Suprapubic skin (tissue), 4 donors: Measurements from ENCODE around the gene PTPRN2. TPM values are rescaled to one million over a fixed set of nuclear protein-coding genes. Genes with fewer than 3 reads are reported as not detected.

ENCODE experiments used
- DNase-seq, 2 donors: peaks; one replicate each; pipeline ENCODE4 v3.0.0-alpha.2; 2019; ENCODE audit warnings: low spot score in 2 of 2
- H3K27ac ChIP-seq: fragments of 200-600 bp; sonication (generic); one replicate; pipeline ENCODE4 v1.5.1; 2019
- H3K27me3 ChIP-seq: fragments of 200-600 bp; sonication (generic); one replicate; pipeline ENCODE4 v1.5.1; 2019
- H3K36me3 ChIP-seq: fragments of 200-600 bp; sonication (generic); one replicate; pipeline ENCODE4 v1.5.1; 2019
- H3K4me1 ChIP-seq: fragments of 200-600 bp; sonication (generic); one replicate; pipeline ENCODE4 v1.5.1; 2019
- H3K4me3 ChIP-seq: fragments of 200-600 bp; sonication (generic); one replicate; pipeline ENCODE4 v1.5.1; 2019; ENCODE audit warnings: mild to moderate bottlenecking
- H3K9me3 ChIP-seq: fragments of 200-600 bp; sonication (generic); one replicate; pipeline ENCODE4 v1.5.1; 2019
- EP300 ChIP-seq: sonication (generic); formaldehyde crosslinking; IDR thresholded peaks from one replicate; pipeline ENCODE4 v1.6.1; 2017; ENCODE audit warnings: antibody characterized with exemption
- POLR2A ChIP-seq, 2 donors: fragments of 450-650 bp; IDR thresholded peaks; one replicate each; pipeline ENCODE4 v1.6.1; 2017; ENCODE audit warnings: antibody characterized with exemption in 2 of 2, mild to moderate bottlenecking in 2 of 2, moderate library complexity in 2 of 2
- POLR2AphosphoS5 ChIP-seq, 3 donors: sonication (generic); formaldehyde crosslinking; IDR thresholded peaks; one replicate each; pipeline ENCODE4 v1.6.1; 2017; ENCODE audit warnings: antibody characterized with exemption in 3 of 3
- WGBS: methylation state at CpG from one replicate; pipeline ENCODE4 v1.1.5; 2018; 5-methylcytosine and 5-hydroxymethylcytosine counted together
- total RNA-seq, 4 donors: library from RNA; depleted of rRNA; stranded (reverse); fragments of >200 nt; gene quantifications; one replicate each; pipeline ENCODE4 v1.1.0, GENCODE V29; 2016
- TF ChIP-seq, protein P1 (sequence below), 2 donors: fragments of 200-600 bp in 1 of 2; fragments of 450-650 bp in 1 of 2; sonication (generic) in 1 of 2; IDR thresholded peaks; one replicate each; pipeline ENCODE4 v1.5.1; 2016 to 2019; ENCODE audit warnings: antibody characterized with exemption in 2 of 2, mild to moderate bottlenecking in 1 of 2, moderate library complexity in 1 of 2

PTPRN2 gene
- total RNA-seq, 4 donors from 2014 or later = 0.23 to 1.8 (median 1.3) TPM

DNA sequence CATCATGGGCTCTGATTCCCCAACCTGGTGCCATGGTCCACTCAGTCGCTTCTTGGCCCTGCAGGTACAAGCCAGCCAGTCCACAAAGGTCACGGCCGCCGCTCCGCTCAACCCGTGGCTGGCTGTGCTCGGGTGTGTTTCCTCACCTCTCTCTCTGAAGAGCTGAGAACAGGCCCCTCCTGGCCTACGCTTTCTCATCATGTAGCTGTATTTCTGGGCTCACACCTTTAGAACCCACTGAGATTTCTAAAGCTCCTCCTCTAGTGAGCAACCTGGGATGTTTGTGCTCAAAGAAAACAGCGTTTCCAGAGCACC, 30.2 kb downstream of the PTPRN2 start:
- WGBS = 90% methylated on average over 9 of the region's 9 CpGs
- no peak overlapping the region for H3K27ac ChIP-seq
- TF ChIP-seq POLR2A (IDR thresholded peaks at IDR 0.05) (no peak), EP300 (no peak), POLR2AphosphoS5 (IDR thresholded peaks at IDR 0.05) (no peak)
- TF ChIP-seq, protein P1, sequence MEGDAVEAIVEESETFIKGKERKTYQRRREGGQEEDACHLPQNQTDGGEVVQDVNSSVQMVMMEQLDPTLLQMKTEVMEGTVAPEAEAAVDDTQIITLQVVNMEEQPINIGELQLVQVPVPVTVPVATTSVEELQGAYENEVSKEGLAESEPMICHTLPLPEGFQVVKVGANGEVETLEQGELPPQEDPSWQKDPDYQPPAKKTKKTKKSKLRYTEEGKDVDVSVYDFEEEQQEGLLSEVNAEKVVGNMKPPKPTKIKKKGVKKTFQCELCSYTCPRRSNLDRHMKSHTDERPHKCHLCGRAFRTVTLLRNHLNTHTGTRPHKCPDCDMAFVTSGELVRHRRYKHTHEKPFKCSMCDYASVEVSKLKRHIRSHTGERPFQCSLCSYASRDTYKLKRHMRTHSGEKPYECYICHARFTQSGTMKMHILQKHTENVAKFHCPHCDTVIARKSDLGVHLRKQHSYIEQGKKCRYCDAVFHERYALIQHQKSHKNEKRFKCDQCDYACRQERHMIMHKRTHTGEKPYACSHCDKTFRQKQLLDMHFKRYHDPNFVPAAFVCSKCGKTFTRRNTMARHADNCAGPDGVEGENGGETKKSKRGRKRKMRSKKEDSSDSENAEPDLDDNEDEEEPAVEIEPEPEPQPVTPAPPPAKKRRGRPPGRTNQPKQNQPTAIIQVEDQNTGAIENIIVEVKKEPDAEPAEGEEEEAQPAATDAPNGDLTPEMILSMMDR (IDR thresholded peaks at IDR 0.05) = no peak
- peaks cover 10% of the 10 kb centered on the region for H3K27me3 ChIP-seq
- H3K4me3 ChIP-seq = no peak overlapping the region
- no peaks in the 10 kb centered on the region for H3K36me3 ChIP-seq
- H3K9me3 ChIP-seq = no peaks in the 10 kb centered on the region
- H3K4me1 ChIP-seq = no peaks in the 10 kb centered on the region
- no peak for DNase-seq

DNA sequence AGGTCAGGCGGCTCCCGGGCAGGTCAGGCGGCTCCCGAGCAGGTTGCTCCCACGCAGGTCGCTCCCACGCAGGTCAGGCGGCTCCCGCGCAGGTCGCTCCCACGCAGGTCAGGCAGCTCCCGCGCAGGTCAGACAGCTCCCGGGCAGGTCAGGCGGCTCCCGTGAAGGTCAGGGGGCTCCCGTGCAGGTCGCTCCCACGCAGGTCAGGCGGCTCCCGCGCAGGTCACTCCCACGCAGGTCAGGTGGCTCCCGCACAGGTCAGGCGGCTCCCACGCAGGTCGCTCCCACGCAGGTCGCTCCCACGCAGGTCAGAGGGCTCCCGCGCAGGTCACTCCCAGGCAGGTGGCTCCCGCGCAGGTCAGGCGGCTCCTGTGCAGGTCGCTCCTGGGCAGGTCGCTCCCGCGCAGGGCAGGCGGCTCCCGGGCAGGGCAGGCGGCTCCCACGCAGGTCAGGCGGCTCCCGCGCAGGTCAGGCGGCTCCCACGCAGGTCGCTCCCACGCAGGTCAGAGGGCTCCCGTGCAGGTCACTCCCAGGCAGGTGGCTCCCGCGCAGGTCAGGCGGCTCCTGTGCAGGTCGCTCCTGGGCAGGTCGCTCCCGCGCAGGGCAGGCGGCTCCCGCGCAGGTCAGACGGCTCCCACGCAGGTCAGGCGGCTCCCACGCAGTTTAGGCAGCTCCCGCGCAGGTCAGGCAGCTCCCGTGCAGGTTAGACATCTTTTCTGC, 30.7 kb downstream of the PTPRN2 start:
- peak in 1 of 2 donors; percentile 42 for DNase-seq
- H3K4me3 ChIP-seq = no peak overlapping the region
- no peaks in the 10 kb centered on the region for H3K4me1 ChIP-seq
- WGBS = 95% methylated on average over 47 of the region's 69 CpGs
- TF ChIP-seq POLR2AphosphoS5 (IDR thresholded peaks at IDR 0.05) = no peak
- TF ChIP-seq, protein P1 (IDR thresholded peaks at IDR 0.05) = no peak
- TF ChIP-seq EP300 = no peak
- TF ChIP-seq POLR2A (IDR thresholded peaks at IDR 0.05) = no peak
- H3K36me3 ChIP-seq = no peaks in the 10 kb centered on the region
- H3K27ac ChIP-seq = no peak overlapping the region
- H3K9me3 ChIP-seq = no peaks in the 10 kb centered on the region
- H3K27me3 ChIP-seq = peaks cover 6% of the 10 kb centered on the region

DNA sequence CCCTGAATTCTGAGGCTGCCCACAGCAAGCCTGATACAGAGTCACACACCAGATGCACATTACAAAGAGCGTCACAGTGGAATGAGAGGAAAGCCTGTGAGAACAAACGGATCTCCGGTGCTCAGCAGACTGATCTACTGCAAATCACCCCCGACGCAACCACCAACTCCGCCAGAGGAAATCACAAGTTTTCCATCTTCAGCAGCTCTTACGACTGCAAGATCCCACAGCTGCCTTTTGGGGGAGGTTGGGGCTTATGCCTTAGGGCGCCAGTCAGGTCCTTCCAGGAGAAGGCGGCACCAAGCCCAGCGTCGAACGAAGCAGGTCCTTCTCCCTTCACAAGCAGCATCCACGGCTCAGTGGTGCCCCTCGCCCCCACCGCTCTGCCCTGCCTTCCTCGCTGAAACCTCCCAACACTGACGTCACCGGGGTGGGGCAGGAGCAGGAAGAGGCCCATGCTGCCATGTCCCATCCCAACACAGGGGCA, 32.5 kb downstream of the PTPRN2 start:
- DNase-seq = no peak
- 89% methylated on average over 16 of the region's 18 CpGs for WGBS
- TF ChIP-seq, protein P1 (IDR thresholded peaks at IDR 0.05) = no peak
- no peak for TF ChIP-seq POLR2AphosphoS5 (IDR thresholded peaks at IDR 0.05)
- TF ChIP-seq EP300 = no peak
- TF ChIP-seq POLR2A (IDR thresholded peaks at IDR 0.05) = no peak
- Histone ChIP-seq H3K4me1 (no peaks in the 10 kb centered on the region), H3K27me3 (peaks cover 6% of the 10 kb centered on the region), H3K27ac (no peak overlapping the region), H3K4me3 (no peak overlapping the region), H3K36me3 (no peaks in the 10 kb centered on the region), H3K9me3 (no peaks in the 10 kb centered on the region)

GRCh38 chr7:158550886-158551452, 36.7 kb downstream of the PTPRN2 start:
- peaks cover 24% of the 10 kb centered on the region for H3K27me3 ChIP-seq
- H3K4me1 ChIP-seq = peaks cover 7% of the 10 kb centered on the region
- WGBS = 85% methylated on average over 7 of the region's 12 CpGs
- H3K27ac ChIP-seq = no peak overlapping the region
- no peaks in the 10 kb centered on the region for H3K9me3 ChIP-seq
- no peak overlapping the region for H3K4me3 ChIP-seq
- peak in 1 of 2 donors; percentile 34 for DNase-seq
- TF ChIP-seq, protein P1 (IDR thresholded peaks at IDR 0.05) = no peak
- no peak for TF ChIP-seq POLR2A (IDR thresholded peaks at IDR 0.05)
- no peak for TF ChIP-seq EP300
- TF ChIP-seq POLR2AphosphoS5 (IDR thresholded peaks at IDR 0.05) = no peak
- H3K36me3 ChIP-seq = no peaks in the 10 kb centered on the region

DNA sequence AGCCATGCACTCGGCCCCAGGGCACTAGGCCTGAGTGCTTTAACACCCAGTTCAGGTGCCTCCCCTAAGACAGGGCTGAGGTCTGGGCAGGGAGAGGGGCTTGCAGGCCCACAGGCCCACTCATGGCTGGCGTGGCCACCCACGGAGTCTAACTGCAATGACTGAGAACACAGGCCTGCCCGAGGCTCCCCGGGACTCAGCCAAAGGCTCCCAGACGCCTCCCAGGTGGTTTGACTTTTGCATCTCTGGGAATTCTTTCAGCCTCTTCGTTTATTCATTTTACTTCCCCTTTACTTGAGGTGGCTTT, 37.3 kb downstream of the PTPRN2 start:
- H3K27ac ChIP-seq = no peak overlapping the region
- no peaks in the 10 kb centered on the region for H3K9me3 ChIP-seq
- no peak overlapping the region for H3K4me3 ChIP-seq
- 64% methylated on average over 6 of the region's 7 CpGs for WGBS
- no peak for TF ChIP-seq EP300
- no peaks in the 10 kb centered on the region for H3K36me3 ChIP-seq
- no peak for DNase-seq
- H3K27me3 ChIP-seq = peaks cover 25% of the 10 kb centered on the region
- H3K4me1 ChIP-seq = peaks cover 7% of the 10 kb centered on the region
